ENCODE measurements around the gene CWC22. TPM values are rescaled to one million over a fixed set of nuclear protein-coding genes. Genes with fewer than 3 reads are reported as not detected.
A peak's percentile ranks its signal among the peaks of the same experiment; 100 is the strongest.
"Not testable (repeated sequence)": the region's sequence is repeated elsewhere in the genome, so short reads cannot be mapped to it uniquely, and the experiment has no call there.

CWC22 gene
- total RNA-seq, 2 experiments from 2014 or later, result 20.4 TPM

DNA sequence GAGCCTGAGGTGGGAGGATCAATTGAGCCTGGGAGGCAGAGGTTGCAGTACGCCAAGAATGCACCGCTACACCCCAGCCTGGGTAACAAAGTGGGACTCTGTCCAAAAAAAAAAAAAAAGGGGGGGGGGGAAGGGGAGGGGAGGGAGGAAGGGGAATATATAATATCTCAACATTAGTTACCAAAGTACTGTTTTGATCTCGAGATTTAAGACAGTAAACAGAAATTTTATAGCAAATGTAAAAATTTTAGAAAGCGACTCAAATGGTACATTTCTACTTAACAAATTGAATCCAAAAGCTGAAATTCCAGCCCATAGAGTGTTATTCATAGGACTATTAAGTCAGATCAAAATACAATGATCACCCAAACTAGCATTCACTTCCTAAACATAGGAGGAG, 60.8 kb downstream of the CWC22 start:
- H3K27ac Mint-ChIP-seq, result no peak overlapping the region
- H3K4me3 Mint-ChIP-seq, result no peak overlapping the region
- intact Hi-C loops (cut with micrococcal nuclease), result no loop called here
- no peak for DNase-seq
- no peaks in the 10 kb centered on the region for H3K4me1 Mint-ChIP-seq (ENCODE audit: low read depth)
- no peaks in the 10 kb centered on the region for H3K9me3 Mint-ChIP-seq
- CTCF ChIA-PET, result no interaction called here
- no peaks in the 10 kb centered on the region for H3K27me3 Mint-ChIP-seq (ENCODE audit: low read depth)
- H3K36me3 Mint-ChIP-seq (ENCODE audit: low read depth), result peaks cover 40% of the 10 kb centered on the region

DNA sequence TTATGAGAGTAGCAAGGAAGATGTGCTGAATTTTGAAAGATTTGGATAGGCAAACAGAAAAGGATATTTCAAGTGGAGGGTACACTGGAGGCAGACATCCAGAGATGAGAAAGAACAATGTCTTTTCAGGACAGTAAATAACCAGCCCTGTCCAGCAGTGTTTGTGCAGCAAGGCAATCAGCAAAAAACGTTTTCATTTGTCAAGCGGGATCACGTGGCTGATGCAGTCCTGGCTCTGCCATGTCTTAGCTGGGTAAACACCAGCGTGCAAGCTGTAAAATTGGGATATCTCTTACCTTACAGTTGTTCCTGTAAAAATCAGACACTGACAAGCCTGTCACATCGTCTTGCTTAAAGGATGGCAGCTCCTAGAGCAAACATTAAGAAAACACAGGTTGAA, 67.8 kb downstream of the CWC22 start:
- H3K4me1 Mint-ChIP-seq (ENCODE audit: low read depth), result no peaks in the 10 kb centered on the region
- H3K27ac Mint-ChIP-seq, result no peak overlapping the region
- H3K36me3 Mint-ChIP-seq (ENCODE audit: low read depth), result peaks cover 31% of the 10 kb centered on the region
- no peaks in the 10 kb centered on the region for H3K27me3 Mint-ChIP-seq (ENCODE audit: low read depth)
- intact Hi-C loops (cut with micrococcal nuclease), result no loop called here
- H3K9me3 Mint-ChIP-seq, result no peaks in the 10 kb centered on the region
- CTCF ChIA-PET, result no interaction called here
- no peak overlapping the region for H3K4me3 Mint-ChIP-seq
- DNase-seq, result no peak

DNA sequence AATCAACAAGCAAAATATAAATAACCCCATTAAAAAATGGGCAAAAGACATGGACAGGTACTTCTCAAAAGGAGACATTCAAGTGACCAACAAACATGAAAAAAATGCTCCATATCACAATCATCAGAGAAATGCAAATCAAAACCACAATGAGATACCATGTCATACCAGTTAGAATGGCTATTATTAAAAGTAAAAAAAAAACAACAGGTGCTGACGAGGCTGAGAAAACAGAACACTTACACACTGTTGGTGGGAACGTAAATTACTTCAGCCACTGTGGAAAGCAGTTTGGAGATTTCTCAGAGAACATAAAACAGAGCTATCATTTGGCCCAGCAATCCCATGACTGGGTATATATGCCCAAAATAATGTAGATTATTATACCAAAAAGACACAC, 69.1 kb downstream of the CWC22 start:
- intact Hi-C loops (cut with micrococcal nuclease), result no loop called here
- CTCF ChIA-PET, result interaction anchor here (0.6 to 0.7 kb wide), 3 partner anchors 9 to 685 kb away, joined by 3 to 5 read pairs (median 3); no protein-coding TSS in a partner anchor
- no peak overlapping the region for H3K4me3 Mint-ChIP-seq
- peaks cover 38% of the 10 kb centered on the region for H3K36me3 Mint-ChIP-seq (ENCODE audit: low read depth)
- no peak for DNase-seq
- no peaks in the 10 kb centered on the region for H3K9me3 Mint-ChIP-seq
- no peaks in the 10 kb centered on the region for H3K4me1 Mint-ChIP-seq (ENCODE audit: low read depth)
- no peak overlapping the region for H3K27ac Mint-ChIP-seq
- no peaks in the 10 kb centered on the region for H3K27me3 Mint-ChIP-seq (ENCODE audit: low read depth)

DNA sequence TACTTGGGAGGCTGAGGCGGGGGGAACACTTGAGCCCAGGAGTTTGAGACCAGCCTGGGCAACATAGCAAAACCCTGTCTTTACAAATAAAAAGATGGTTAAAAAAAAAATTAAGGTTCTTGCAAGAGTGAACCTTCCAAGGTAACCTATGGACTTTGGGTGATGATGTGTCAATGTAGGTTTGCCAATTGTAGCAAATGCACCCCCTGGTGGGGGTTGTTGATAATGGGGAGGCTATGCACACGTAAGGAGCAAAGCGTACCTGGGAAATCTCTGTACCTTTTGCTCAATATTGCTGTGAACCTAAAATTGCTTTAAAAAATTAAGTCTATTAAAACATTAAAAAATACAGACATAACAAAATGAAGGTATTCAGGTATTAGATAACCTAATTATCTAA, 70.4 kb downstream of the CWC22 start:
- H3K4me1 Mint-ChIP-seq (ENCODE audit: low read depth), result no peaks in the 10 kb centered on the region
- peaks cover 42% of the 10 kb centered on the region for H3K36me3 Mint-ChIP-seq (ENCODE audit: low read depth)
- H3K4me3 Mint-ChIP-seq, result no peak overlapping the region
- DNase-seq, result peak; percentile 50
- no peak overlapping the region for H3K27ac Mint-ChIP-seq
- peaks cover under 1% of the 10 kb centered on the region for H3K9me3 Mint-ChIP-seq
- H3K27me3 Mint-ChIP-seq (ENCODE audit: low read depth), result no peaks in the 10 kb centered on the region
- CTCF ChIA-PET, result interaction anchor here (0.8 kb wide), 2 partner anchors 217 to 250 kb away, joined by 3 read pairs; no protein-coding TSS in a partner anchor
- intact Hi-C loops (cut with micrococcal nuclease), result no loop called here

DNA sequence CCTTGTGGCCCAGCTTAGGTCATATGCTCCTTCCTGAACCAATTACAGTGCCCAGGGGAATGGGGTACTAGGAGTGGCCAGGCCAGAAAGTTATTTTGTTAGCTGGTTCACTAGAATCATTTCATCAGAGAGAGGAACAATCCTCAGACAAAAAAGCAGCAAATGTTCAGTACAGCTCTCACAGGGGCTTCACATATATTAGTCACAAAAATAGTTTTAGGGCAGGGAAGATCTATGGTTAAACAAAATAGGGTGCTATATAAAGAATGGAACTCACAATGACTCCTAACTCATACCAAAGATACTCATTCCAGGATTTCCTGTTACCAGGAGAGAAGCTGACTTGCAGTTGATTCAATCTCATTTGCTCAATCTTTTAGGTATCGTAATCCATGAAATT, 71.0 kb downstream of the CWC22 start:
- DNase-seq, result no peak
- intact Hi-C loops (cut with micrococcal nuclease), result no loop called here
- Mint-ChIP-seq H3K4me3 (no peak overlapping the region), H3K36me3 (ENCODE audit: low read depth) (peaks cover 44% of the 10 kb centered on the region), H3K27me3 (ENCODE audit: low read depth) (no peaks in the 10 kb centered on the region), H3K9me3 (peaks cover 4% of the 10 kb centered on the region), H3K27ac (no peak overlapping the region), H3K4me1 (ENCODE audit: low read depth) (no peaks in the 10 kb centered on the region)
- CTCF ChIA-PET, result interaction anchor here (0.7 to 0.8 kb wide), 3 partner anchors 217 to 1174 kb away, joined by 3 read pairs; no protein-coding TSS in a partner anchor

DNA sequence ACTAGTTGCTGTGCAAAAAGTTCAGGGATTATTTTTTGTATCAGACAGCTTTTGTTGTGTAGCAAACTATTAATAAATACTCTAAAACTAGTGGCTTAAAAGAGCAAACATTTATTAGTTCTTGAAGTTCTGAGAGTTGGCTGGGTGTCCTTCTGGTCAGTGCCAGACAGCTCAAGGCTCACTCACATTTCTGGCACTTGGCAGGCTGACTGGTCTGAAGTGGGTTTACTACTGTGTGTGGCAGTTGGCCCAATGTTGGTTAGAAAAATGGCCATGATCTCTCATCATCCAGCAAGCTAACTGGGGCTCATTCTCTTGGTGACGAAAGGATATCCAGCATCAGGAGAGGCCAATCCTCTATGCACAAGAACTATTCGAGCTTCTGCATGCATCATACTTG, 74.3 kb downstream of the CWC22 start:
- CTCF ChIA-PET, result interaction anchor here (1.8 kb wide), 1 partner anchor 13 kb away, joined by 4 read pairs; no protein-coding TSS in a partner anchor
- Mint-ChIP-seq H3K9me3 (peaks cover 27% of the 10 kb centered on the region), H3K27ac (no peak overlapping the region), H3K4me1 (ENCODE audit: low read depth) (no peaks in the 10 kb centered on the region), H3K4me3 (no peak overlapping the region), H3K27me3 (ENCODE audit: low read depth) (no peaks in the 10 kb centered on the region), H3K36me3 (ENCODE audit: low read depth) (peaks cover 62% of the 10 kb centered on the region)
- DNase-seq, result no peak
- intact Hi-C loops (cut with micrococcal nuclease), result no loop called here

DNA sequence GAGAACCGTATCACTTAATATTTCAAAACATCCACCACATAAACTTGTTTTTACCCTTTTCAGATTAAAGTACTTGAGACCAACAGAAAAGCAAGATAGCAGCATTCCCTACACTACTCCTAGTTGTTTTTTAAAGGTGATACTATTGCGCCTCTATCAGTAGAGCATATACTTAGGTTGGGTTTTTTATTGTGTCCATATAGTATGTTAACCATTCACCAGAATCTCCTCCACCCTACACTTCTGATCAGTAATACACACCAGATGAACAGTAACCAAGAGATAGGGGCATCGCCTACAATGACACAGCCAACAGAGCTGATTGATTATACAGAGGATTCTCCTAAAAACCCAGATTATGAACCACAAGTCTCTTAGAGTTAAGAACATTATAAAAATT, 75.6 kb downstream of the CWC22 start:
- no peak overlapping the region for H3K27ac Mint-ChIP-seq
- intact Hi-C loops (cut with micrococcal nuclease), result no loop called here
- peaks cover 36% of the 10 kb centered on the region for H3K9me3 Mint-ChIP-seq
- no peaks in the 10 kb centered on the region for H3K27me3 Mint-ChIP-seq (ENCODE audit: low read depth)
- CTCF ChIA-PET, result no interaction called here
- H3K36me3 Mint-ChIP-seq (ENCODE audit: low read depth), result peaks cover 68% of the 10 kb centered on the region
- no peak for DNase-seq
- no peak overlapping the region for H3K4me3 Mint-ChIP-seq
- no peaks in the 10 kb centered on the region for H3K4me1 Mint-ChIP-seq (ENCODE audit: low read depth)

DNA sequence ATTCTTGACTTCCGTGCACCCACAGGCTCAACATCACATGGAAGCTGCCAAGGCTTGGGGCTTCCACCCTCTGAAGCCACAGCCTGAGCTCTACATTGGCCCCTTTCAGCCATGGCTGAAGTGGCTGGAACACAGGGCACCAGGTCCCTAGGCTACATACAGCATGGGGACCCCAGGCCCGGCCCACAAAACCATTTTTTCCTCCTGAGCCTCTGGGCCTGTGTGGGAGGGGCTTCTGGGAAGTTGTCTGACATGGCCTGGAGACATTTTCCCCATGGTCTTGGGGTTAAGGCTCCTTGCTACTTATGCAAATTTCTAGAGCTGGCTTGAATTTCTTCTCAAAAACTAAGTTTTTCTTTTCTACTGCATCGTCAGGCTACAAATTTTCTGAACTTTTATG, 77.1 kb downstream of the CWC22 start:
- H3K4me3 Mint-ChIP-seq; CTCF ChIA-PET; intact Hi-C loops (cut with micrococcal nuclease); H3K4me1 Mint-ChIP-seq (ENCODE audit: low read depth); DNase-seq; H3K27me3 Mint-ChIP-seq (ENCODE audit: low read depth); H3K27ac Mint-ChIP-seq: not testable (repeated sequence)
- H3K9me3 Mint-ChIP-seq, result peaks cover 43% of the 10 kb centered on the region
- peaks cover 71% of the 10 kb centered on the region for H3K36me3 Mint-ChIP-seq (ENCODE audit: low read depth)

DNA sequence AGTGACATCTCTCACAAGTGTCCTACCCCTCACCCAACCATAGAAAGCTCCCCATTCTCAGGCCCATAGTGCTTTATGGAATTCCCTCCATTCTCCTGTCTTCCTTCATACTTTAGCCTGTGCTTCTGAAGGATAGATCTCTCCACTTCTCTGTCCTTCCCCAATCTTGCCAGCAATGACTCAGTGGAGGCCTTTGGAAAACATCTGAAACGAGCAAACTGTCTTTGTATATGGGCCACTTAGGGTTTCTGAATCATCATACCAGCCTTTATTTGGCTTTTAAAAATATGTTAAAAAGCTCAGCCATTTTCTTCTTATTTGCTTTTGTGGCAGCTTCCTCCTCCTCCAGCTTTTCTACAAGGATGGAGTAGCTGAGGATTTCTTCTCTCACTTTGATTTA, 80.1 kb downstream of the CWC22 start:
- Mint-ChIP-seq H3K27me3 (ENCODE audit: low read depth) (no peaks in the 10 kb centered on the region), H3K27ac (no peak overlapping the region), H3K4me1 (ENCODE audit: low read depth) (no peaks in the 10 kb centered on the region), H3K4me3 (no peak overlapping the region), H3K9me3 (peaks cover 43% of the 10 kb centered on the region), H3K36me3 (ENCODE audit: low read depth) (peaks cover 52% of the 10 kb centered on the region)
- no peak for DNase-seq
- intact Hi-C loops (cut with micrococcal nuclease), result no loop called here
- CTCF ChIA-PET, result no interaction called here

DNA sequence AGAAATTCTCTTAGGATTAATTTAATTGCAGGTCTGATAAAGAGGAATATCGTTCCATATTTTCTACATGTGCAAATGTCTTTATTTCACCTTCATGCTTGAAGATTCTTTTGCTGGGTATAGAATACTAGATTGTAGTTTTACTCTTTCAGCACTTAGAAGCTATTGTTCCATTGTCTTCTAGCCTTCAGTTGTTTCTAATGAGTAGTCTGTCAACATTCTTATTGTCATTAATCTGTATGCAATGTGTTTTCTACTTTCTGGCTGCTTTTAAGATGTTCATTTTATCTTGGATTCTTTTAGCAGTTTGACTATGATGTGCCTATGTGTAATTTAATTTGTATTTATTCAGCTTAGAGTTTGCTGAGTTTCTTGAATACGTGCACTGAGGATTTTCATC, 81.4 kb downstream of the CWC22 start:
- Mint-ChIP-seq H3K4me3 (no peak overlapping the region), H3K27ac (no peak overlapping the region), H3K36me3 (ENCODE audit: low read depth) (peaks cover 43% of the 10 kb centered on the region), H3K27me3 (ENCODE audit: low read depth) (no peaks in the 10 kb centered on the region), H3K9me3 (peaks cover 38% of the 10 kb centered on the region), H3K4me1 (ENCODE audit: low read depth) (no peaks in the 10 kb centered on the region)
- CTCF ChIA-PET, result no interaction called here
- intact Hi-C loops (cut with micrococcal nuclease), result no loop called here
- DNase-seq, result no peak

DNA sequence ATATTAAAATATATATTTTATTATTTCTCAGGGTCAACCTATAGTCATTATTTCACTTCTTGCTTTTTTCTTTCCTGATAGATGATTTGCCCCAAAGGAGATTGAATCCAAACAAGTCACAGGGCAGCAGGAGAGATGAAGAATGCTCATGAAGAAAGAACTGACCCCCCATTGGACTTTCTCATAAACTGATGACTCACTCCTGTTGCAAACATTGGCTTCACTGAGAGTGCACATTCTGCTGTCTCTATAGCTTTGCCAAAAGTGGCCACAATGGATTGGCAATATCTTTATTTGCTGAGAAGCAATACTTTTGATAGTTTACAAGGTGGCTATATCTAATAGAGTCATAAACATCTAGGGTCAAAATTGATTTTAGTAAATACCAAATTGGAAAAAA, 89.8 kb downstream of the CWC22 start:
- Mint-ChIP-seq H3K27ac (no peak overlapping the region), H3K4me1 (ENCODE audit: low read depth) (no peaks in the 10 kb centered on the region), H3K9me3 (no peaks in the 10 kb centered on the region), H3K4me3 (no peak overlapping the region), H3K27me3 (ENCODE audit: low read depth) (no peaks in the 10 kb centered on the region), H3K36me3 (ENCODE audit: low read depth) (peaks cover 2% of the 10 kb centered on the region)
- DNase-seq, result no peak
- intact Hi-C loops (cut with micrococcal nuclease), result no loop called here
- CTCF ChIA-PET, result no interaction called here

DNA sequence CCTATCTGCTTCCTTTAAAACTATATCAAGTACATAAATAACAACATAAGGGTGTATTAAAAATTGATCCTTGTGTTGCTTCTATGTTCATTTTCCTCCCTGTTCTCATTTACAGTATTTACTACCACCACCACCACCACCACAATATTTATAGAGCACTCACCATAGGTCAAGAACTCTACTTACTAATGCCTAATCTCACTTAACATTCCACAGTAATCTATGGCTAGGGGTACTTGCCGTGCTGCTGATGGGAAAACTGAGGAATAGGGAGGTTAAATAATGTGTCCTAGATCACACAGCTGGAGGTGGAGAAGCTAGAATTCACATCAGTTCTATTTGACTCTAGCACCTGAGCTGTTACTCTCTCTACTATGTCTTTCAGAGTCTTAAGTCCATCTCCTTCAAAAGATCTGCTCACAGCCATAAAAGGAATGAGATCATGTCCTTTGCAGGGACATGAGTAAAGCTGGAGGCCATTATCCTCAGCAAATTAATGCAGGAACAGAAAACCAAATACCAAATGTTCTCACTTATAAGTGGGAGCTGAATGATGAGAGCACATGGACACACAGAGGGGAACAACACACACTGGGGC, 91.6 kb downstream of the CWC22 start:
- Mint-ChIP-seq H3K27ac (no peak overlapping the region), H3K4me1 (ENCODE audit: low read depth) (no peaks in the 10 kb centered on the region), H3K4me3 (no peak overlapping the region), H3K36me3 (ENCODE audit: low read depth) (peaks cover 2% of the 10 kb centered on the region), H3K9me3 (no peaks in the 10 kb centered on the region), H3K27me3 (ENCODE audit: low read depth) (no peaks in the 10 kb centered on the region)
- intact Hi-C loops (cut with micrococcal nuclease), result no loop called here
- CTCF ChIA-PET, result no interaction called here
- DNase-seq, result no peak

DNA sequence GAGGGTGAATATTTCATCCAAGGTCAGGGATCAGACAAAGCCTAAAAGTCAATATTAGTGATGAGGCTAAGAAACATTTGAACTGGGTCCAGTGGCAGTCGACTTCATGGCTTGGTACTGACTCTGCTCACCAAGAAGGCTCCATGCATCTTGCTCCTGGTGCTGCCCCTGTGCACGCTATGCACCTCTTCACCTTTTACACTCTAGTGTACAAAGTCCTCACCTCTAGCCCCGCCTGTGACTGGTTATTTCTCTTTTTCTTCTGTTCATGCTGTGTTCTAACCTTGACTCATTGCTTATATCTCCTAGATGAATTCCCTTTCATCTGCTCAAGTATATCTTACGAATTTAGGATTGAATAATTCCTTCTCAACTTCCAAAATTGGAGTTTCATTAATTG, 93.3 kb downstream of the CWC22 start:
- intact Hi-C loops (cut with micrococcal nuclease), result no loop called here
- DNase-seq, result no peak
- Mint-ChIP-seq H3K4me1 (ENCODE audit: low read depth) (no peaks in the 10 kb centered on the region), H3K27me3 (ENCODE audit: low read depth) (no peaks in the 10 kb centered on the region), H3K36me3 (ENCODE audit: low read depth) (no peaks in the 10 kb centered on the region), H3K9me3 (no peaks in the 10 kb centered on the region), H3K27ac (no peak overlapping the region), H3K4me3 (no peak overlapping the region)
- CTCF ChIA-PET, result interaction anchor here (0.6 kb wide), 1 partner anchor 109 kb away, joined by 4 read pairs; no protein-coding TSS in a partner anchor
